ENCODE data around the gene KIR2DL1.

- TF ChIP-seq EZH2 (optimal IDR thresholded peaks at IDR 0.05; ENCODE audit: low read depth, low read length): no peak
- no peak for TF ChIP-seq CTCF (IDR thresholded peaks at IDR 0.05; ENCODE audit: low read length)
Observed at GRCh38 chr19:54731191-54731590, 38.4 kb upstream of the KIR2DL1 start.
